OCI-LY3 (cell line): ENCODE measurements around the gene SAMD15.

ENCODE experiments used
- EZH2phosphoT487 ChIP-seq: fragments of 200-600 bp; shearing (Covaris generic); IDR thresholded peaks from 2 replicates; pipeline ENCODE4 v1.6.1; 2018; ENCODE audit warnings: antibody characterized with exemption, mixed run types, low read depth
- TF ChIP-seq, protein P1 (sequence below): fragments of 200-600, 300-600 bp; sonication (generic); IDR thresholded peaks from 2 replicates; pipeline ENCODE4 v1.5.1; 2014; ENCODE audit warnings: antibody characterized with exemption, low read length, low read depth

DNA sequence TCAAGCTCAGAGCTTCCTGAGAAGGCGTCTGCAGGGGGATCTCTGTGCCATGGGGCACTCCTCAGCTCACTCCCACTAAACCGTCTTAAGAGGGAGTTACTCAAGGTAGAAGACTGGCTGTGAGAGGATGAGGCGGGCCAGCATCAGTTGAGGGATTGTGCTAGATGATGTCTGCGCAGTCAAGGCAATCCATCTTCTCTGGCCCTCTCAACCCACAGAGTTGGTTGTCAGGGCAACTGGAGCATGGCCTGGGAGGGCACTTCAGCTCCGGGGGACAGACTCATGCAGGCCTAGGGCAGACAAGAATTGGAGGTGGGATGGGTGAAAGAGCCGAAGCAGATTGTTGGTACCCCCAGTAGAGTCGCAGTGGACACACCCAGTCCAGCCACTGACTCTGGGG, 47.3 kb upstream of the SAMD15 start:
- TF ChIP-seq, protein P1, sequence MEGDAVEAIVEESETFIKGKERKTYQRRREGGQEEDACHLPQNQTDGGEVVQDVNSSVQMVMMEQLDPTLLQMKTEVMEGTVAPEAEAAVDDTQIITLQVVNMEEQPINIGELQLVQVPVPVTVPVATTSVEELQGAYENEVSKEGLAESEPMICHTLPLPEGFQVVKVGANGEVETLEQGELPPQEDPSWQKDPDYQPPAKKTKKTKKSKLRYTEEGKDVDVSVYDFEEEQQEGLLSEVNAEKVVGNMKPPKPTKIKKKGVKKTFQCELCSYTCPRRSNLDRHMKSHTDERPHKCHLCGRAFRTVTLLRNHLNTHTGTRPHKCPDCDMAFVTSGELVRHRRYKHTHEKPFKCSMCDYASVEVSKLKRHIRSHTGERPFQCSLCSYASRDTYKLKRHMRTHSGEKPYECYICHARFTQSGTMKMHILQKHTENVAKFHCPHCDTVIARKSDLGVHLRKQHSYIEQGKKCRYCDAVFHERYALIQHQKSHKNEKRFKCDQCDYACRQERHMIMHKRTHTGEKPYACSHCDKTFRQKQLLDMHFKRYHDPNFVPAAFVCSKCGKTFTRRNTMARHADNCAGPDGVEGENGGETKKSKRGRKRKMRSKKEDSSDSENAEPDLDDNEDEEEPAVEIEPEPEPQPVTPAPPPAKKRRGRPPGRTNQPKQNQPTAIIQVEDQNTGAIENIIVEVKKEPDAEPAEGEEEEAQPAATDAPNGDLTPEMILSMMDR: no peak
- TF ChIP-seq EZH2phosphoT487: no peak
